Measurements from ENCODE around the gene MPL.
A peak's percentile ranks its signal among the peaks of the same experiment; 100 is the strongest.
"Not testable (repeated sequence)": the region's sequence is repeated elsewhere in the genome, so short reads cannot be mapped to it uniquely, and the experiment has no call there.

Gene MPL

GRCh38 chr1:43382027-43382779, 44.6 kb downstream of the MPL start:
- no peak for DNase-seq

GRCh38 chr1:43383449-43383848, 45.8 kb downstream of the MPL start:
- no peak for DNase-seq

- DNase-seq, result no peak
Observed at GRCh38 chr1:43386676-43387075, 49.1 kb downstream of the MPL start.

- DNase-seq, result no peak
Observed at GRCh38 chr1:43387976-43388599, 50.5 kb downstream of the MPL start.

- no peak for DNase-seq
Observed at GRCh38 chr1:43388613-43389012, 51.0 kb downstream of the MPL start.

GRCh38 chr1:43389326-43390313, 52.0 kb downstream of the MPL start, which contains the start of the genes MED8 and SZT2:
Gene MED8 (minus strand): TSS chr1:43389800. CDS start chr1:43389764, 36 bp downstream.
Gene SZT2 (plus strand): TSS chr1:43389899. CDS start chr1:43389969, 70 bp downstream.
- DNase-seq, result peak; percentile 97

- no peak for DNase-seq
Observed at GRCh38 chr1:43392702-43393101, 55.1 kb downstream of the MPL start.

GRCh38 chr1:43395523-43395922, 57.9 kb downstream of the MPL start:
- DNase-seq, result no peak

- DNase-seq, result no peak
Observed at GRCh38 chr1:43396059-43396458, 58.4 kb downstream of the MPL start.

GRCh38 chr1:43398227-43398626, 60.6 kb downstream of the MPL start:
- DNase-seq, result no peak

- DNase-seq, result not testable (repeated sequence)
Observed at GRCh38 chr1:43400441-43400840, 62.8 kb downstream of the MPL start.

- no peak for DNase-seq
Observed at GRCh38 chr1:43402089-43402865, 64.7 kb downstream of the MPL start.

All from activated effector memory CD4-positive, alpha-beta T cell treated with anti-CD3 and anti-CD28 coated beads, Interleukin-2, amount 50 U/mL, for 16 hours (primary cell).